Measurements from ENCODE around the gene STX3. TPM values are rescaled to one million over a fixed set of nuclear protein-coding genes. Genes with fewer than 3 reads are reported as not detected.

STX3 gene
- 10.0 TPM for total RNA-seq
- long read RNA-seq, transcript STX3-203 (10 exons, 1,571 nt) = minor isoform, 5 of 35 reads
- long read RNA-seq, transcript STX3-201 (11 exons, 3,299 nt) = major isoform, 9 of 35 reads
- long read RNA-seq, partial matches to known transcripts = 1 of 35 reads
- long read RNA-seq, other reads (novel, unspliced or antisense) = 20 of 35 reads

- DNase-seq (ENCODE audit: low spot score) = peak; percentile 90
- intact Hi-C loops (cut with DNase I) = loop anchor here (1.0 to 10.0 kb wide), 4 partner anchors 47 to 200 kb away; partner anchors contain the start of genes MRPL16 and PATL1
Measured at GRCh38 chr11:59754859-59755700, at the start of gene STX3. STX3 (plus strand) TSS chr11:59755376; CDS start chr11:59755606, 230 bp downstream.

- no peak for DNase-seq (ENCODE audit: low spot score)
- intact Hi-C loops (cut with DNase I) = no loop called here
Measured at GRCh38 chr11:59706518-59707285, 48.5 kb upstream of the STX3 start.

GRCh38 chr11:59707371-59707770, 47.8 kb upstream of the STX3 start:
- intact Hi-C loops (cut with DNase I) = no loop called here
- no peak for DNase-seq (ENCODE audit: low spot score)

- intact Hi-C loops (cut with DNase I) = no loop called here
- no peak for DNase-seq (ENCODE audit: low spot score)
Measured at GRCh38 chr11:59708537-59708936, 46.6 kb upstream of the STX3 start.

- DNase-seq (ENCODE audit: low spot score) = no peak
- intact Hi-C loops (cut with DNase I) = no loop called here
Measured at GRCh38 chr11:59710136-59710847, 44.9 kb upstream of the STX3 start.

- intact Hi-C loops (cut with DNase I) = no loop called here
Measured at GRCh38 chr11:59713745-59714144, 41.4 kb upstream of the STX3 start, which contains the start of gene OR10V1. OR10V1 (minus strand) TSS chr11:59713845; CDS start chr11:59713845, 0 bp downstream.

GRCh38 chr11:59716051-59716450, 39.1 kb upstream of the STX3 start:
- no peak for DNase-seq (ENCODE audit: low spot score)

More at GRCh38 chr11:59713745-59714144, 41.4 kb upstream of the STX3 start, which contains the start of gene OR10V1:
- DNase-seq (ENCODE audit: low spot score) = no peak

GRCh38 chr11:59719556-59719955, 35.6 kb upstream of the STX3 start:
- intact Hi-C loops (cut with DNase I) = no loop called here
- DNase-seq (ENCODE audit: low spot score) = no peak

More at GRCh38 chr11:59716051-59716450, 39.1 kb upstream of the STX3 start:
- intact Hi-C loops (cut with DNase I) = no loop called here

- intact Hi-C loops (cut with DNase I) = no loop called here
- DNase-seq (ENCODE audit: low spot score) = no peak
Measured at GRCh38 chr11:59724066-59724465, 31.1 kb upstream of the STX3 start.

- intact Hi-C loops (cut with DNase I) = no loop called here
Measured at GRCh38 chr11:59727426-59727825, 27.8 kb upstream of the STX3 start.

GRCh38 chr11:59728154-59728553, 27.0 kb upstream of the STX3 start:
- intact Hi-C loops (cut with DNase I) = no loop called here
- DNase-seq (ENCODE audit: low spot score) = no peak

More at GRCh38 chr11:59727426-59727825, 27.8 kb upstream of the STX3 start:
- no peak for DNase-seq (ENCODE audit: low spot score)

- DNase-seq (ENCODE audit: low spot score) = peak; percentile 87
- intact Hi-C loops (cut with DNase I) = no loop called here
Measured at GRCh38 chr11:59728913-59729312, 26.3 kb upstream of the STX3 start.

GRCh38 chr11:59729834-59730233, 25.3 kb upstream of the STX3 start:
- intact Hi-C loops (cut with DNase I) = no loop called here
- no peak for DNase-seq (ENCODE audit: low spot score)

- intact Hi-C loops (cut with DNase I) = no loop called here
- DNase-seq (ENCODE audit: low spot score) = no peak
Measured at GRCh38 chr11:59730896-59731565, 24.1 kb upstream of the STX3 start.

GRCh38 chr11:59746111-59746510, 9.1 kb upstream of the STX3 start:
- intact Hi-C loops (cut with DNase I) = no loop called here
- no peak for DNase-seq (ENCODE audit: low spot score)

GRCh38 chr11:59753650-59754493, 1.3 kb upstream of the STX3 start:
- intact Hi-C loops (cut with DNase I) = loop anchor here (1.0 to 10.0 kb wide), 4 partner anchors 48 to 199 kb away; partner anchors contain the start of genes MRPL16 and PATL1
- DNase-seq (ENCODE audit: low spot score) = peak; percentile 94

- DNase-seq (ENCODE audit: low spot score) = no peak
- intact Hi-C loops (cut with DNase I) = loop anchor here (1.0 to 10.0 kb wide), 4 partner anchors 48 to 200 kb away; partner anchors contain the start of genes MRPL16 and PATL1
Measured at GRCh38 chr11:59754494-59754858, 700 bp upstream of the STX3 start.
